Fibroblast of gingiva (primary cell): ENCODE data around the gene GTF2I.
"Not testable (repeated sequence)": the region's sequence is repeated elsewhere in the genome, so short reads cannot be mapped to it uniquely, and the experiment has no call there.

Source experiments
- DNase-seq: peaks from one replicate; pipeline ENCODE4 v3.0.0-alpha.2; 2011; ENCODE audit warnings: low read depth

Gene GTF2I

GRCh38 chr7:74717889-74718288 lies 60.4 kb downstream of the GTF2I start:
- no peak for DNase-seq

DNA sequence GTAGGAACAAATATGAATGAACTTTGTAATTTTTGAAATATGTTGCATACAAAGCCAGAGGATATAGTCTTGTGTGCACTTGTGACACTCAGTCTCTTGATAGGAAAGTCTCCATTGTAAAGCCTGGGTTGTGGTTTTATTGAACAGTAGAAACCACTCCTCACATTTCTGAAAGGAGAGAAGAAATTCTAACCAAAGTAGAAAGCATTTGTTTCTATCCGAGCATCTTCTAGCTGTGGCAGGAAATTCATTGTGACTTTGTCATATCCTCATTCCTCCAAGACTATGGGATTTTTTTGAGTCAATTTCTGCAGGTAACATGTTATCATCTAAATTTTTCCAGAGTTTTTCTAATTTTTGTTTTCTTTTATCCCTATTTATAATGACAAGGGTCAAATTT lies 60.8 kb downstream of the GTF2I start:
- no peak for DNase-seq

- DNase-seq: no peak
Observed at GRCh38 chr7:74722153-74722552, 64.6 kb downstream of the GTF2I start.

- no peak for DNase-seq
Observed at GRCh38 chr7:74725840-74726239, 68.3 kb downstream of the GTF2I start.

- DNase-seq: no peak
Observed at GRCh38 chr7:74726309-74727101, 69.0 kb downstream of the GTF2I start.

GRCh38 chr7:74728686-74729085 lies 71.2 kb downstream of the GTF2I start:
- not testable (repeated sequence) for DNase-seq

GRCh38 chr7:74730186-74730585 lies 72.7 kb downstream of the GTF2I start:
- DNase-seq: not testable (repeated sequence)

GRCh38 chr7:74739974-74740703 lies 82.6 kb downstream of the GTF2I start:
- not testable (repeated sequence) for DNase-seq

DNA sequence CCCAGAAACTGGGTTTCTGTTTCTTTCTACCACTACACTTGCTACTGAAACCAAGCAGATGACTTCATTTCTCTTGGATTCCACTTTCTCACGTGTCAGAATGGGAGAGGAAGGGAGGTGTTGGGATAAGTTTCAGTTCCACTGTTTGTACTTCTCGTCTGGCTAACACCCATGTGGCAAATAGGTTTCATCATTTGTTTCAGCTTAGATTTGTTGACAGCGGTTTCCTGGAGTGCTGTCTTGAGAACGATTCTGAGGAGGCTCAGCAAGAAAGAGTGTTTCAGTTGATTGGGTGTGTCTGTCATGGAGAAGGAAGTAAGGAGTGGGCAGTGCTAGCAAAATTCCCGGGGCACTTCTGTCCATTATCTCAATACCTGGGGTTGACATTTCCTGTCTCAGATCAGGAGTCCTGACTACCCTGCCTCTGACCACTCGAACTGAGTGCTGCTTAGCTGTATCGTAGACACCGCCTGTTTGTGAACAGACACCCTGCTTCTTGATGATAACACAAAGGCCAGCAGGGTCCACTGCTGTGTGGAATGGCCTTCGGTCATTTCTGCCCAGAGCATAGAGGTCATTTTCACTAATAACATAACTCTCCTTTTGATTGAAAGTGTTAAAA lies 86.5 kb downstream of the GTF2I start:
- not testable (repeated sequence) for DNase-seq

DNA sequence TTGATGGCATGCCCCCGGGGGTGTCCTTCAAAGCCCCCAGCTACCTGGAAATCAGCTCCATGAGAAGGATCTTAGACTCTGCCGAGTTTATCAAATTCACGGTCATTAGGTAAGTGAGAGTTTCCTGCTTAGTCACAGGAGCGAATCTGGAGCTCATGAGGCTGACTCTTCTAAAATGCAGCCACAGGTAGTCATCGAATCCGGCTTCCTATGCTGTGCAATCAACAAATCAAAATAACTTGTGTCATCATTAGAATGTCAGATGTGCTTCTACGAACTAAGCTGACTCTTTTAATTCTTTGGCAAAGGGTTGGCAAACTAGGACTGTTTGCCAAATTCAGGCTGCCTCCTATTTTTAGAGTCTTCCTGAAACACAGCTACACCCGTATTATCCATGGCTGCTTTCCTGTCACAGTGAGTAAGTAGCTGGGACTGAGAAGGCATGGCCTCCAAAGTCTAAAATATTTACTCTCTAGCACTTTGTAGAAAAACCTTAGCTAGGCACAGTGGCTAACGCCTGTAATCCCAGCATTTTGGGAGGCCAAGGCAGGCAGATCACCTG lies 96.5 kb downstream of the GTF2I start:
- not testable (repeated sequence) for DNase-seq

DNA sequence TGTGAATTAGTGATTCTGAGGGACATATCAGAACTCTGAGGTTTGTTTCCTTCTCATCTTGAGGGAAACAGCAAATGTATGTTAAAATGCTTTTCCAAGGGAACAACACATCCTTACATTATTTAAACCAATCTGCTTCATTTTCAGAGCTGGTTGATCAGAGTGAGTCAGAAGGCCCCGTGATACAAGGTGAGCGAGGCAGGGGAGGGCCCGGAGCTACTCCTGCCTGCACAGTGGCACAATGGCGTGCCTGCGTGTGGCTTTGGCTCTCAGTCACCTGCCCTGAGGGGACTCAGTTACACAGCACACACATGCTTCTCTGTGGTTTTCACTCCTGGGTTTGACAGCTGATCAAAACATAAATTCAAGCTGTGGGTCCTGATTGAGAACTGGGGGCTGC lies 99.2 kb downstream of the GTF2I start:
- DNase-seq: not testable (repeated sequence)

GRCh38 chr7:74758268-74758667 lies 100.8 kb downstream of the GTF2I start:
- DNase-seq: not testable (repeated sequence)

DNA sequence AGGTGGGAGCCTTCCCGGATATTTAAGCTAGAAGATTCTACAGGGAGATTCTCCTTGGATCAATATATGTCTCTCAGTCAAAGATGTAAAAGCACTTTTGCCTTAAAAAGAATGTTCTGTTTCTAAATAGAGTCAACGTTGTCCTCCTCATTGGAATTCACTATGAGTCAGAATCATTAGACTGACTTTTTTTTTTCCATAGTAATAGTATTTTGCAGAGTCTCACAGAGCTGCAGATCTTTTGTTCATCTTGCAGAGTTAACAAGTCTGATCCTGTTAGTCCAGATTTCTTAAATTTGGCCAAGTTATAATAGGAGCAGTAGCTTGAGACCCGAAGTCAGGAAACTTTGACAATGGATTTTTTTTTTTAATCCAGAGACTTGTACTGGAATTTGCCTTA lies 101.5 kb downstream of the GTF2I start:
- DNase-seq: not testable (repeated sequence)

DNA sequence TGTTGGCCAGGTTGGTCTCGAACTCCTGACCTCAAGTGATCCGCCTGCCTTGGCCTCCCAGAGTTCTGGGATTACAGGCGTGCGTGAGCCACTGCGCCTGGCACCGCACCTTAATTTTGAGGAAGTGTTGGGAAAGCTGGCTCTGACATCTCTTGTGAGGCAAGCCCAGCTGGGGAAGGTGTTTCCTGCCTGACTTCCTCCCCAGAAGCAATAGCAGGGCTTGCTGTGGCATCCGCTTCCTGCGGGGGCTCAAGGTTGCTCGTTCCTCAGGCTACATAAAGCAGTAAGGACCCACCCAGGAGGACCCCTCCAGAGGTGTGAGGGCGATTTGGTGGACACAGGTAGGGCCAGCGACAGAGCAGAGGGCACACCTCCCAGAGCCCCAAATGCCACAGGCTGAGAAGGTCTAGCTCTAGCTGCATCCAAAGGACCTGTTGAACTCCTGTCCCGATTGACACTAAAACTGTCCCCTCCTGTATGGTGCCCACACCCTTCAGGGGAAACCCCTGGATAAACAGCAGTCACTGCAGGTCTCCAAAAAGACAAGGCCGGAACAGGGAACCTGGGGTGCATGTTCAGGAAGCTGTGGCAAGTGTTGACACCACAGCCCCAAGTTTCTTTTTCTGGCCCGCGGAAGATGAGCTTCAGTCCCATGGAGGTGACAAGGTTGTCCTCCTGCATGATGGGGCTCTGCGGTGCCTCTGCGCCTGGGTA lies 107.8 kb downstream of the GTF2I start:
- not testable (repeated sequence) for DNase-seq

DNA sequence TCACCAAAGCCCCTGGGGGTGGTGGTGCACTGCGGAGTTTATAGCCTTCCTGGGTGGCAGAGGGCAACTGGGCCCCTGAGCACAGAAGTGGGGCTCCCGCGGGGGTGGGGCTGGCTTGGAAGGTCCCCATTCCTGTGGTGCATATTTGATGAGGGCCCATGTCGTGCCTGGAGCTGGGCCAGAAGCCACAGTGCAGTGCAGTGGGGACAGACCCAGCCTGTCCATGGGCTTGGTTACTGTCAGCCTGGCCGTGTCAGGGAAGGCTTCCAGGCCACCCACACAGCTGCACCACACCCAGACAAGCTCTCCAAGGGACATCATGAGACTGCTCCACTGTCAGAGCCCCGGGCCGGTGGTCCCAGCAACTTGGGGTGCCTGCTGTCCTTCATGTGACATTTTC lies 109.0 kb downstream of the GTF2I start:
- DNase-seq: not testable (repeated sequence)

DNA sequence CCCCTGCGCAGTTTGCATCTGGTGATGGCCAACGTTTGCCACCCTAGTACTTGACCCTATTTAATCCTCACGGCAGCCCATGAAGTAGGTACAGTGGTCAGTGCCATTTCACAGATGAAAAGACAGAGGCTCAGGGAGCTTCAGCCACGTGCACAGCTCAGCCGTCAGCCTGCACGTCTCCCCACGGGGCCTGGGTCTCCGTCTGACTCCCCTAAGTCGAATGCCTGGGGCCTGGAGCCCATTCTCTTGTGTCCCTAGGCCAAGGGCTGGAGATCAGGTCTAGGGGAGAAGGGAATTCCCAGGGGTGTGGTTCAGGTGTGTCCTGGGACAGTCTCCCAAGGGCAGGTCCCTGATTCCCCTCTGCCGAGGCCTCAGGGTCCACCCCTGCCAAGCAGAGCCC lies 109.5 kb downstream of the GTF2I start:
- DNase-seq: not testable (repeated sequence)

DNA sequence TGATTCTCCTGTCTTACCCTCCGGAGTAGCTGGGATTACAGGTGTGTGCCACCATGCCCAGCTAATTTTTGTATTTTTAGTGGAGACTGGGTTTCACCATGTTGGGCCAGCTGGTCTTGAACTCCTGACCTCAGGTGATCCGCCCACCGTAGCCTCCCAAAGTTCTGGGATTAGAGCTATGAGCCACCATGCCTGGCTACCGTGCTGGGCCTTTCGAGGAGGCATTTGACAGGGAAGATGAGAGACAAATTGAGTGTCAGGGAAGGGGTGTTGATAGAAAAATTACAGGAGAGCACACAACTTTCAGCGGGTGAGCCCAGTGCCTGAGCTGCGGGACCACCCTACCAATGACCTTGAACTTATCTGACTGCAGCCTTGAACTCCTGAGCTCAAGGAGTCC lies 112.5 kb downstream of the GTF2I start:
- not testable (repeated sequence) for DNase-seq

GRCh38 chr7:74772093-74772492 lies 114.6 kb downstream of the GTF2I start:
- DNase-seq: not testable (repeated sequence)

- not testable (repeated sequence) for DNase-seq
Observed at GRCh38 chr7:74773760-74774750, 116.5 kb downstream of the GTF2I start, which contains the start of gene NCF1. Gene NCF1, plus strand, starts transcription at chr7:74774011. Its CDS starts 21 bp downstream, at chr7:74774032.

DNA sequence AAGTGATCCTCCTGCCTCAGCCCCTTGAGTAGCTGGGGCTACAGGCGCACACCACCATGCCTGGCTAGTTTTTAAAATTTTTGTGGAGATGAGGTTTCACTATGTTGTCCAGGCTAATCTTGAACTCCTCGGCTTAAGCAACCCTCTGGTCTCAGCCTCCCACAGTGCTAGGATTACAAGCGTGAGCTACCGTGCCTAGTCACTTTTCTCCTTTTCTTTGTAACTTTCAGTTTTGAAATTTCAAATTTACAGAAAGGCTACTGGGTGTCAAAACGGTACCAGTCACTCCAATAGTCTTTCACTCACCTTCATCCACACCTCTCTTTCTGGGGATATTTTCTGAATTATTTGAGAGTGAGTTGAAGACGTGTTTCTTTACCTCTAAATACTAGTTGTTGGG lies 117.6 kb downstream of the GTF2I start:
- DNase-seq: not testable (repeated sequence)
